A673 (cell line): Measurements from ENCODE around the gene EPB41L4A. TPM values are rescaled to one million over a fixed set of nuclear protein-coding genes. Genes with fewer than 3 reads are reported as not detected.
"Not testable (repeated sequence)": the region's sequence is repeated elsewhere in the genome, so short reads cannot be mapped to it uniquely, and the experiment has no call there.

Experiments used
- BruUV-seq: library from RNA; stranded (reverse); fragments of 400-500 nt; replicated peaks from 2 replicates; lab custom pipeline; 2021; lab: Mats Ljungman, UMichigan
- CTCF ChIA-PET: fragments of 300-600 bp; sonication (Branson Sonifier 250); formaldehyde crosslinking; loops from one replicate; lab custom pipeline; 2022; ENCODE audit warnings: antibody characterized with exemption; lab: Charles Lee
- POLR2A ChIA-PET: fragments of 300-600 bp; sonication (Branson Sonifier 250); formaldehyde crosslinking; loops from one replicate; lab custom pipeline; 2022; ENCODE audit warnings: antibody characterized with exemption; ENCODE audit not compliant: low non-redundant PET; lab: Charles Lee
- DNase-seq: peaks from one replicate; pipeline ENCODE4 v3.0.0-alpha.2; 2015; ENCODE audit warnings: low spot score
- H3K27ac ChIP-seq: fragments of 200-600 bp; sonication (generic); 2 replicates; pipeline ENCODE4 v1.5.1; 2016; ENCODE audit warnings: mixed run types, low read depth, mild to moderate bottlenecking, mixed read lengths, antibody characterized with exemption, low read length; ENCODE audit not compliant: poor library complexity, severe bottlenecking
- H3K27me3 ChIP-seq: fragments of 200-600 bp; sonication (generic); replicated peaks from 2 replicates; pipeline ENCODE4 v1.6.1; 2017; ENCODE audit warnings: mixed run types, low read depth, mild to moderate bottlenecking, mixed read lengths, antibody characterized with exemption, low read length; ENCODE audit not compliant: insufficient read depth, poor library complexity
- H3K36me3 ChIP-seq: fragments of 200-600 bp; sonication (generic); 2 replicates; pipeline ENCODE4 v1.6.1; 2016; ENCODE audit warnings: mixed run types, mild to moderate bottlenecking, mixed read lengths, antibody characterized with exemption, low read length; ENCODE audit not compliant: insufficient read depth, poor library complexity, severe bottlenecking
- H3K4me1 ChIP-seq: fragments of 200-600 bp; sonication (generic); 2 replicates; pipeline ENCODE4 v1.6.1; 2017; ENCODE audit warnings: mixed run types, mild to moderate bottlenecking, mixed read lengths, antibody characterized with exemption, low read length; ENCODE audit not compliant: insufficient read depth, poor library complexity, severe bottlenecking
- H3K4me3 ChIP-seq: fragments of 200-600 bp; sonication (generic); 2 replicates; pipeline ENCODE4 v1.5.1; 2016; ENCODE audit warnings: low read depth, mixed run types, mild to moderate bottlenecking, mixed read lengths, low read length; ENCODE audit not compliant: poor library complexity, severe bottlenecking
- H3K9me3 ChIP-seq: fragments of 200-600 bp; sonication (generic); 2 replicates; pipeline ENCODE4 v1.6.1; 2016; ENCODE audit warnings: mixed run types, low read depth, mild to moderate bottlenecking, mixed read lengths, antibody characterized with exemption, low read length; ENCODE audit not compliant: poor library complexity, severe bottlenecking
- EZH2 ChIP-seq: fragments of 200-600 bp; sonication (generic); IDR thresholded peaks from 2 replicates; pipeline ENCODE4 v1.6.1; 2017; ENCODE audit warnings: borderline replicate concordance, low read depth, mild to moderate bottlenecking, mixed read lengths, antibody characterized with exemption, low read length; ENCODE audit not compliant: poor library complexity, severe bottlenecking
- intact Hi-C: fragments of 100-400 bp; cut with micrococcal nuclease; formaldehyde crosslinking; loops from one replicate; pipeline ENCODE4 v1.10.0; 2022; ENCODE audit not compliant: unreplicated experiment
- total RNA-seq: library from RNA; stranded (reverse); gene quantifications from 2 replicates; pipeline ENCODE4 v1.2.3, GENCODE V29; 2021
- TF ChIP-seq, protein P1 (sequence below): fragments of 300-800, 200-600 bp; sonication (generic); conservative IDR thresholded peaks from 2 replicates; pipeline ENCODE4 v1.5.1; 2017; ENCODE audit warnings: low read depth, mild to moderate bottlenecking, antibody characterized with exemption, low read length, moderate library complexity, mixed read lengths

EPB41L4A gene
- total RNA-seq, 1 experiment from 2014 or later = not detected

DNA sequence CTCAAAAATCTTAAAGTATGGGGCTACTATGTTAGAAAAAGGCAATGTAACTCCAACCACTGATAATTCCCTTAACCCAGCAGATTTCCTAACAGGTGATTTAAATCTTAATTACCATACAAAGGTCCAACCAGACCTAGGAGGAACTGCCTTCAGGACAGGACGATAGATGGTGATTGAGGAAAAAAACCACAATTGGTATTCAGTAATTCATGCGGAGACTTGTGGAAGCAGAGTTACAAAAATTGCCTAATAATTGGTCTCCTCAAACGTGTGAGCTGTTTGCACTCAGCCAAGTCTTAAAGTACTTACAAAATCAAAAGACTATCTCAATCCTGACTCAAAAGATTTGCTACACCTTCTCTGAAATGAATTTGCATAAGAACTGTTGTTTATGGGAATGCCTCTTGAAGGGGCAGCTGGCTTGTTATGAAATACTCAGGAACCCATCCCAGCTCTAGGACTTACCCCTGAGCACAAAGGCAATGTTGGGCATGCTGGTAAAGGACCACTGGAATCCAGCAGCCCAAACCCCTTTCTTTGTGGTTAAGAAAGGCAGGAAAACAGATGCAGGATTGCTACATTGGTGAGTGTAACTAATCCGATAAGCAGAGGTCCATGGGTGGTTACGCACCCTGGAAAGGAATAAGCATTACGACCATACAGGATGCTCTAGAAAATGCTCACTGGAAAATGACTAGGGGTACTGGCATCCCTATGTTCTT is 26.7 kb upstream of the EPB41L4A start:
- H3K9me3 ChIP-seq = no peaks in the 10 kb centered on the region
- no TSS peak for BruUV-seq
- DNase-seq = no peak
- ChIA-PET CTCF (no interaction called here), POLR2A (no interaction called here)
- no peaks in the 10 kb centered on the region for H3K4me1 ChIP-seq
- no peak overlapping the region for H3K27ac ChIP-seq
- H3K27me3 ChIP-seq = no peaks in the 10 kb centered on the region
- TF ChIP-seq EZH2 = no peak
- TF ChIP-seq, protein P1, sequence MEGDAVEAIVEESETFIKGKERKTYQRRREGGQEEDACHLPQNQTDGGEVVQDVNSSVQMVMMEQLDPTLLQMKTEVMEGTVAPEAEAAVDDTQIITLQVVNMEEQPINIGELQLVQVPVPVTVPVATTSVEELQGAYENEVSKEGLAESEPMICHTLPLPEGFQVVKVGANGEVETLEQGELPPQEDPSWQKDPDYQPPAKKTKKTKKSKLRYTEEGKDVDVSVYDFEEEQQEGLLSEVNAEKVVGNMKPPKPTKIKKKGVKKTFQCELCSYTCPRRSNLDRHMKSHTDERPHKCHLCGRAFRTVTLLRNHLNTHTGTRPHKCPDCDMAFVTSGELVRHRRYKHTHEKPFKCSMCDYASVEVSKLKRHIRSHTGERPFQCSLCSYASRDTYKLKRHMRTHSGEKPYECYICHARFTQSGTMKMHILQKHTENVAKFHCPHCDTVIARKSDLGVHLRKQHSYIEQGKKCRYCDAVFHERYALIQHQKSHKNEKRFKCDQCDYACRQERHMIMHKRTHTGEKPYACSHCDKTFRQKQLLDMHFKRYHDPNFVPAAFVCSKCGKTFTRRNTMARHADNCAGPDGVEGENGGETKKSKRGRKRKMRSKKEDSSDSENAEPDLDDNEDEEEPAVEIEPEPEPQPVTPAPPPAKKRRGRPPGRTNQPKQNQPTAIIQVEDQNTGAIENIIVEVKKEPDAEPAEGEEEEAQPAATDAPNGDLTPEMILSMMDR = no peak
- H3K36me3 ChIP-seq = no peaks in the 10 kb centered on the region
- intact Hi-C loops = no loop called here
- no peak overlapping the region for H3K4me3 ChIP-seq

DNA sequence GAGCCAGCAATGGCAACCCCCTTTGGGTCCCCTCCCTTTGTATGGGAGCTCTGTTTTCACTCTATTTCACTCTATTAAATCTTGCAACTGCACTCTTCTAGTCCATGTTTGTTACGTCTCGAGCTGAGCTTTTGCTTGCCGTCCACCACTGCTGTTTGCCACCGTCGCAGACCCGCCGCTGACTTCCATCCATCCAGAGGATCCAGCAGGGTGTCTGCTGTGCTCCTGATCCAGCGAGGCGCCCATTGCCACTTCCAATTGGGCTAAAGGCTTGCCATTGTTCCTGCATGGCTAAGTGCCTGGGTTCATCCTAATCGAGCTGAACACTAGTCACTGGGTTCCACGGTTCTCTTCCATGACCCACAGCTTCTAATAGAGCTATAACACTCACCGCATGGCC is 24.9 kb upstream of the EPB41L4A start:
- H3K36me3 ChIP-seq, CTCF ChIA-PET, intact Hi-C loops, H3K27me3 ChIP-seq, DNase-seq, POLR2A ChIA-PET, BruUV-seq, H3K4me3 ChIP-seq, H3K9me3 ChIP-seq, H3K4me1 ChIP-seq, H3K27ac ChIP-seq: not testable (repeated sequence)

DNA sequence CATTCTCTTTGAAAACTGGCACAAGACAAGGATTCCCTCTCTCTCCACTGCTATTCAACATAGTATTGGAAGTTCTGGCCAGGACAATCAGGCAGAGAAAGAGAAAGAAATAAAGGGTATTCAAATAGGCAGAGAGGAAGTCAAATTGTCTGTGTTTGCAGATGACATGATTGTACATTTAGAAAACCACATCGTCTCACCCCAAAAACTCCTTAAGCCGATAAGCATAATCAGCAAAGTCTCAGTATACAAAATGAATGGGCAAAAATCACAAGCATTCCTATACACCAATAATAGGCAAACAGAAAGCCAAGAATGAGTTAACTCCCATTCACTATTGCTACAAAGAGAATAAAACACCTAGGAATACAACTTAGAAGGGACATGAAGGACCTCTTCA is 21.0 kb upstream of the EPB41L4A start:
- no peak overlapping the region for H3K4me3 ChIP-seq
- no peaks in the 10 kb centered on the region for H3K4me1 ChIP-seq
- no TSS peak for BruUV-seq
- CTCF ChIA-PET = no interaction called here
- H3K27ac ChIP-seq = no peak overlapping the region
- H3K36me3 ChIP-seq = no peaks in the 10 kb centered on the region
- TF ChIP-seq, protein P1 = no peak
- TF ChIP-seq EZH2 = no peak
- no peak for DNase-seq
- POLR2A ChIA-PET = no interaction called here
- H3K27me3 ChIP-seq = no peaks in the 10 kb centered on the region
- intact Hi-C loops = no loop called here
- no peaks in the 10 kb centered on the region for H3K9me3 ChIP-seq

DNA sequence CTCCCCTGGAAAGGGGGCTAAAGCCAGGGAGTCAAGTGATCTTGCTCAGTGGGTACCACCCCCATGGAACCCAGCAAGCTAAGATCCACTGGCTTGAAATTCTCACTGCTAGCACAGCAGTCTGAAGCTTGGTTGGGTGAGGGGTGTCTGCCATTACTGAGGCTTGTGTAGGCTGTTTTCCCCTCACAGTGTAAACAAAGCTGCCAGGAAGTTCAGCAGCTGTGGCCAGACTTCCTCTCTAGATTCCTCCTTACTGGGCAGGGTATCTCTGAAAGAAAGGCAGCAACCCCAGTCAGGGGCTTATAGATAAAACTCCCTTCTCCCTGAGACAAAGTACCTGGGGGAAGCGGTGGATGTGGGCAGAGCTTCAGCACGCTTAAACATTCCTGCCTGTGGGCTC is 17.1 kb upstream of the EPB41L4A start:
- H3K4me3 ChIP-seq = no peak overlapping the region
- no peaks in the 10 kb centered on the region for H3K4me1 ChIP-seq
- no peaks in the 10 kb centered on the region for H3K27me3 ChIP-seq
- POLR2A ChIA-PET = no interaction called here
- no TSS peak for BruUV-seq
- no peak for DNase-seq
- intact Hi-C loops = no loop called here
- TF ChIP-seq, protein P1 = no peak
- TF ChIP-seq EZH2 = no peak
- H3K36me3 ChIP-seq = no peaks in the 10 kb centered on the region
- no peak overlapping the region for H3K27ac ChIP-seq
- CTCF ChIA-PET = no interaction called here
- H3K9me3 ChIP-seq = no peaks in the 10 kb centered on the region
